Esophagus squamous epithelium (tissue), 4 donors: ENCODE results near the gene AUTS2.

ENCODE experiments used
- CTCF ChIP-seq, 6 experiments: fragments of 450-650 bp in 4 of 6; fragments of 200-600 bp in 2 of 6; sonication (generic) in 2 of 6; IDR thresholded peaks; one replicate each; pipeline ENCODE4 v1.5.1; 2016 to 2019; ENCODE audit warnings: antibody characterized with exemption in 6 of 6, mild to moderate bottlenecking in 4 of 6, moderate library complexity in 4 of 6
- POLR2A ChIP-seq, 4 donors: fragments of 450-650 bp; IDR thresholded peaks; one replicate each; pipeline ENCODE4 v1.6.1; 2017; ENCODE audit warnings: antibody characterized with exemption in 4 of 4, mild to moderate bottlenecking in 4 of 4, moderate library complexity in 3 of 4

DNA sequence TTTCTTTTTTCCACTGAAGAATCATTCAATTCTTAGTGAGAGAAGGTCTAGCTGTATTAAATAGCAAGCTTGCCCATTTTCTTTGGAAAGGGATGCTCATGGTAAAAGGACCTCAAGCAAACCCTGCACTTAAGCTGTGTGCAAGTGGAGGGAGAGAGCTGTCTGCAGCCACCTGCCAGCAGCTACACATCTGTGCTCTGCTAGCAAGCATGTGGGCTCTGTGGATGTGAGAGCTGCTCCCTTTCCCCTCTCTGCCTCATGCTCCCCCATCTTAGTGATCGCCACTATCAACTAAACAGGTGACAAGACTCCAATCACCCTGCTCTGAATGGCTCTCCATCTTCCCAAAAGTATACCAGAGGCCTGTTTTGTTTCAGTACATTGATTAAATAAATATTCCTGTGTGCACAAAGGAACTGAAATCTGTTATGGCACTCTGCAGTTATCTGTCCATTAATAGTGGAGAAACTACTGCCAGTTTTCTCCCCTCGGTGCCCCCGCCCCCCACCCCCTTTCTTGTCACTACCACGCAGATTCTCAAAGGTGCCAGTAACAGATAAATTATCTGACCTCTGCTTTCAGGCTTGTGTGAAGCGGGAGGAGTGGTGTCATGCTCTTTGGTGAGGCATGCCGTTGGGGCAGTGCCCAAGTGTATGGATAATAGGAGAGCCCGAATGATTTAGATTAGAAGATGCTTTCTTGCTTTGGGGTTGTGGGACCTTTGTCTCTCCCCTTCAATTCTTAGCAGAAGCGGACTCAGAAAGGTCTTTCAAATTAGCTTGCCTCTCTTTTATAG is 26.4 kb downstream of the AUTS2 start:
- TF ChIP-seq CTCF (IDR thresholded peaks at IDR 0.05) (no peak), POLR2A (IDR thresholded peaks at IDR 0.05) (no peak)
